Measurements from ENCODE around the gene ADH1B.
"Not testable (repeated sequence)": the region's sequence is repeated elsewhere in the genome, so short reads cannot be mapped to it uniquely, and the experiment has no call there.

DNA sequence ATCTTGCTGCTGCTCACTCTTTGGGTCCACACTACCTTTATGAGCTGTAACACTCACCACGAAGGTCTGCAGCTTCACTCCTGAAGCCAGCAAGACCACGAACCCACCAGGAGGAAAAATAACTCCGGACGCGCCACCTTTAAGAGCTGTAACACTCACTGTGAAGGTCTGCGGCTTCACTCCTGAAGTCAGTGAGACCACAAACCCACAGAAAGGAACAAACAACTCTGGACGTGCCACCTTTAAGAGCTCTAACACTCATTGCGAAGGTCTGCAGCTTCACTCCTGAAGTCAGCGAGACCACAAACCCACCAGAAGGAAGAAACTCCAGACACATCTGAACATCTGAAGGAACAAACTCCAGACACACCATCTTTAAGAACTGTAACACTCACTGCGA is 34.9 kb upstream of the ADH1B start:
- TF ChIP-seq EZH2 (IDR thresholded peaks at IDR 0.05; ENCODE audit: borderline replicate concordance, insufficient read depth, low read length, poor library complexity, severe bottlenecking); EP300 (conservative IDR thresholded peaks at IDR 0.05; ENCODE audit: poor library complexity, severe bottlenecking): not testable (repeated sequence)
- TF ChIP-seq, protein P1, sequence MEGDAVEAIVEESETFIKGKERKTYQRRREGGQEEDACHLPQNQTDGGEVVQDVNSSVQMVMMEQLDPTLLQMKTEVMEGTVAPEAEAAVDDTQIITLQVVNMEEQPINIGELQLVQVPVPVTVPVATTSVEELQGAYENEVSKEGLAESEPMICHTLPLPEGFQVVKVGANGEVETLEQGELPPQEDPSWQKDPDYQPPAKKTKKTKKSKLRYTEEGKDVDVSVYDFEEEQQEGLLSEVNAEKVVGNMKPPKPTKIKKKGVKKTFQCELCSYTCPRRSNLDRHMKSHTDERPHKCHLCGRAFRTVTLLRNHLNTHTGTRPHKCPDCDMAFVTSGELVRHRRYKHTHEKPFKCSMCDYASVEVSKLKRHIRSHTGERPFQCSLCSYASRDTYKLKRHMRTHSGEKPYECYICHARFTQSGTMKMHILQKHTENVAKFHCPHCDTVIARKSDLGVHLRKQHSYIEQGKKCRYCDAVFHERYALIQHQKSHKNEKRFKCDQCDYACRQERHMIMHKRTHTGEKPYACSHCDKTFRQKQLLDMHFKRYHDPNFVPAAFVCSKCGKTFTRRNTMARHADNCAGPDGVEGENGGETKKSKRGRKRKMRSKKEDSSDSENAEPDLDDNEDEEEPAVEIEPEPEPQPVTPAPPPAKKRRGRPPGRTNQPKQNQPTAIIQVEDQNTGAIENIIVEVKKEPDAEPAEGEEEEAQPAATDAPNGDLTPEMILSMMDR (IDR thresholded peaks at IDR 0.05; ENCODE audit: poor library complexity, severe bottlenecking): not testable (repeated sequence)
